Myocyte (in vitro differentiated cells): Measurements from ENCODE around the gene NR2F2. TPM values are rescaled to one million over a fixed set of nuclear protein-coding genes. Genes with fewer than 3 reads are reported as not detected.
"Not testable (repeated sequence)": the region's sequence is repeated elsewhere in the genome, so short reads cannot be mapped to it uniquely, and the experiment has no call there.

Experiments
- DNase-seq: peaks from one replicate; pipeline ENCODE4 v3.0.0-alpha.2; 2012; ENCODE audit warnings: low read depth
- microRNA counts: library from miRNA; unstranded; fragments of <30 nt; microRNA quantifications from one replicate; lab custom pipeline; 2016
- total RNA-seq: library from RNA; depleted of rRNA; stranded (reverse); fragments of >200 nt; gene quantifications from 2 replicates; pipeline ENCODE4 v1.2.3, GENCODE V29; 2014

NR2F2 gene
- total RNA-seq, 1 donor from 2014 or later: 8.7 TPM

DNA sequence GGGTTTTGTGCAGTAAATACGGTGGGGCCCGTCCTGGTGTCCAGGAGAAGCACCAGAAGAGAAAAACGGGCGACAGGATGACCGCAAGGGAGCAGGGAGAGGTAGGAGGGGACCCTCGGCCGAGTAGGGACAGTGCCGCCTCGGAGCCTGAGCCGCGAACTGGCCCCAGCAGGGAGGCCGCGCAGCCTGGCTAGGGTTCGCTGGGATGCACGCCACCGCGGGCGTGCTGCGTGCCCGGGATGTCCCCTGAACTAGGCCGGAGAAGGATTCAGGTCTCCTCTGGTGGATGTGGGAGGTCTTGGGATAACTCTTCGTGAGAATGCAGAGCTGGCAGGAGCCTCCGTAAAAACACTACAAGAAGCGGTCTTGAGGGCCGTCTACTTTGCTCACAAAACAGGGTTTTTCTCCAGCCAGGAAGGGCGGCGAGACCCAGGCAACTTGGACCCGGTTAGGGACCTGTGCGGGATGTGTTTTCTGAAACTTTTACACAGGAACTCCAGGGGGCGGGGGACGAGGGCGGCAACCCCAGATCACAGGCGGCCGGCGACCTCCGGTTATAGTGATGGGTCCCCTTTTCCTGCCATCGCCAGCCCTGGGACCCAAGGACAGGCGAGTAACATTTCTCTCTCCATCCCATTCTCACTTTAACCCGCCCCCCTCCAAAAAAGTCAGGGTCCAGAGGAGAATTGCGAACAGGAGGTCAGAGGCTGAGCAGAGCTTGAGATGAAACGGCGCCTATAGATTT lies 35.5 kb downstream of the NR2F2 start:
- DNase-seq: no peak

DNA sequence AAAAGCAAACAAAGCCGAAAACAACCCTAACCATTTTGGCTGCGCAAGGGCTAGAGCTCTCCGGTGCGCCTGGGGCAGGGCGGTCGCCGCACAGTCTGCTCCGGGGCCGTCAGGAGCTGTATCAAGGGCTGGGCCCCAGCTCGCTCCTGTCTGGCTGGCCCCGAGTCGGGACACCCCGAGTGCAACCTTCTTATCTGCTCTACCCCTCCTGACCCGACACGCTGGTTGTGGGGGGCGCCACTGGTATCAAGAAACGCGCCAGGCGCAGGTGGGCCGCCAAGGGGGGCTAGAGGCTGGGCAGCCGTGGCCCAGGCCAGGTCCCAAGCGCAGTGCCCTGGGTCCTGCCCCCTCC lies 36.0 kb downstream of the NR2F2 start:
- DNase-seq: no peak

DNA sequence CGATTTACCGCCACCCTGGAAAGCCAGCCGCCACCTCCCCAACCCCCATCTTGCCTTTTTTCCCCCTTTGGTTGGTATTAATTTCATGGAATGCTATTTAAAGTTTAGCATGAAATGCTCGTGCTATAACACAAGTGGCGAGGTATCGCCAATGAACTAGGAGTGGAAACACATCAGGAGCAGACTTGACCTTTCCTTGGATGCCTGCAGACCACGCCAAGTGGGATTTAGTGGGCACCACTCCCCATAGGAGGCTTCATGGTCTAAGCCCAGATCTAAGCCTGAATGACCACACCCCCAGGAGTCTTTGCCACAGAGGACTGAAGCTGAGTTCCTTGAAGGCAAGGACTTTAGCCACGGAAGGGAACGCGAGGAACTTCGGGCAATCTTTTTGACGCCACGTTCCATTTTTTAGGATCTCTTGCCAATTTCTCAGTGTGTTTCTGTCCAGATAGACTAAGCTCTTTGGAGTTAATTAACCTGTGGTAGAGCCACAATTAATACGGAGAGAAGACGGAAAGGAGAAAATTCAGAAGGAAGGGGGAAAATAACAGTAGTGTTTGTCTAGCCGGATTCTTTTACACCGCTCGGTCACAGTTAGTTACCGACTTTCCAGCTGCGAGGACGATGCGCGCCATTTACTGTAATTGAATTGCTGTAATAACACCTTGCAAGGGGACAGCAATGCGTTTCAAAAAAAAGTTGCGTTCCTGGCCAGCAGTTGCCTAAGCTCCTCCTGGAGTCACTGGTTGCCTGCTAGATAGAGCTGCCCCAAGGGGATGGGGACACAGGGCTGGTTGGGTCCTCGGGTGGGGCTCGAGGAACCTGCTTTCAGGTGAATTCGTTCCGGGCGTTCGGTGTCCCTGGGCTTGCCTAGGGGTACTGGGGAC lies 37.1 kb downstream of the NR2F2 start:
- DNase-seq: no peak

DNA sequence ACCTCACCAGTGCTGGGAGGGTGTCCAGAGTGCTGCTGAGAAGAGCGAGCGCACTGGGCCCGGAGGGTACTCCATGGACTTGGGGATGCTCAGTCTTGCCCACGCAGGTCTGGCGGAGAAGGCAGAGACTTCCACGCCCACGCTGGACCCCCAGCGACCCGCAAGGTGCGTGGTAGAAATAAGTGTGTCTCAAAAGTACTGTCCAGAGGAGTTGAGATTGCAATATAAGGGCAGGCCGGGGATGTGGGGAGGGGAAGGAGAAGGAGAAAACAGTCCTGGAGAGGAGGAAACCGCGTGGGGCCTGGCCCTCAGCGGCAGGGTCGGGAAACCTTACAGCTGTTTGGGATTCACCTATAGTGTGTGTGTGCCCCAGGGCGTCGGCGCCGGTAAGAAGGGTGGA lies 38.9 kb downstream of the NR2F2 start:
- DNase-seq: no peak

DNA sequence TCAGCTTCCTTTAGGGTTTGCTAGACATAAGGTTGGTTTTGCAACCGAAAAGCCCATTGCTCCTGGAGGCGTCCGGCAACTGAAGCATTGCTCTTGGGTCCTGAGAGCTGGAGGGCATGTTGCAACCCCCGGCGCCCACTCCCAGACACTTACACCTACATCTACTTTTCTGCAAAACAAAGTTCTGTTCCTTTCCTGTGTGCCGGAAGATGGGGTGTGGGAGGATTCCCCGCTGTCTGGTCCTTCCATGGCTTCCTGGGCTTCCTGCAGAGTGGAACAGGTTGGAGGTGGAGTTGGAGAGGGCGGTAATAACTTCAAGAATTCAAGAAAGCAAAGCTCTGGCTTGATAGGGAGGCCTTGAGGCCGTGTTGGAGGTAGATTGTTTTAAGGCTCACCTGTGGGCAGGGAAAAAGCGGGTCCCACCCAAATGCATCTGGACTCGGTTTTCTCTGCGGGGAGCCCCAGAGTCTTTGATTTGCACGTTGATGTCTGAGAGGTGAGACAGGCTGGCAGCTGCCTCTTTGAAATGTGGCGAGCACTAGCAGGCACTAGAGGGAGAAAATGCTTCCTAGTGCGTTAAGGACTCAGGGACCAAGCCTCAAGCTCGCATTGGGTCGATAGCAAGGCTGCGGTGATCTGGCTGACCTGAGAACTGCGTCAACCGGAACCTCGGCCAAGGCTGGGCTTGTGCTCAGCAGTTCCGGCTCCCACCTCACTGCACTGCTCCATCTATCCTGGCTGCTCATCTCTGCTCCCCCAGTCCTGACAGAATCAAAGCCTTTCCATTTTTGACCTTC lies 39.5 kb downstream of the NR2F2 start:
- no peak for DNase-seq

DNA sequence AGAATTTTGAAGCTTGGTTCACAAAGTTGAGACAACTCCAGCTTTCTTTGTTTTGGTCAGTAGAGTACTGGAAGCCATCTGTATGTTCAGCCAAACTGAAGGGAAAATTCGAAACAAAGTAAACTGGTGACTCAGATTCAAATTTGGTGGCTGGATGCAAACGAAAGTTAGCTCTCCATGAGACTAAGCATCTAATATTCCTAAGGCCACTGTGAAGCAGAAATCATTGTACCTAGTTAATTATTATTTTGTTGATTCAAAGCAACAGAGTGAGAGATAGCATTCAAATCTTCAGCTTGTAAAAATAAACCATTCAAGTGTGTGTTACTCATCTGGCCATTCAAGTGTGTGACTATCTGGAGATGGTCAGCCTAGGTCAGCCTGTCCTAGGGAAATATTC lies 42.1 kb downstream of the NR2F2 start:
- DNase-seq: no peak

DNA sequence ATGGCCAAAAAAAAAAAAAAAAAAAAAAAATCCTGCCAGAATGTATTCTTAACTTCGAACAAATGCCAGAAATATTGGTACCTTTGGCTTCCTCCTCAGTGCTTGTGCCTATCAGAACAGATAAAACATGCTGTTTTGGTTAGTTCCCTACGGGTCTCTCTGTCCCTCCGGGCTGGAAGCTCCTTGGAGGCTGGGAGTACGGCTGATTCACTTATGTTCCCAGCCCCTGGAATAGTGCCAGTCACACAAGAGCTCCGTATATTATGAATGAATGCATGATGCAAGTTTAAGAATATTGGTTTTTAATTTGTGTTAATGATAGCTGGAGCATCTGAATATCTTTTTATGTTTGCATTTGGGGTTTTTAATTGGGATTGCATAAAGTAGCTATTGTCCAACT lies 44.0 kb downstream of the NR2F2 start:
- DNase-seq: no peak

DNA sequence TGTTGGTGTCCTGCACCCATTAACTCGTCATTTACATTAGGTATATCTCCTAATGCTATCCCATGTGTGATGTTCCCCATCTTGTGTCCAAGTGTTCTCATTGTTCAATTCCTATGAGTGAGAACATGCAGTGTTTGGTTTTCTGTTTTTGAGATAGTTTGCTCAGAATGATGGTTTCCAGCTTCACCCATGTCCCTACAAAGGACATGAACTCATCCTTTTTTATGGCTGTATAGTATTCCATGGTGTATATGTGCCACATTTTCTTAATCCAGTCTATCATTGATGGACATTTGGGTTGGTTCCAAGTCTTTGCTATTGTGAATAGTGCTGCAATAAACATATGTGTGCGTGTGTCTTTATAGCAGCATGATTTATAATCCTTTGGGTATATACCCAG lies 49.1 kb downstream of the NR2F2 start:
- DNase-seq: not testable (repeated sequence)

DNA sequence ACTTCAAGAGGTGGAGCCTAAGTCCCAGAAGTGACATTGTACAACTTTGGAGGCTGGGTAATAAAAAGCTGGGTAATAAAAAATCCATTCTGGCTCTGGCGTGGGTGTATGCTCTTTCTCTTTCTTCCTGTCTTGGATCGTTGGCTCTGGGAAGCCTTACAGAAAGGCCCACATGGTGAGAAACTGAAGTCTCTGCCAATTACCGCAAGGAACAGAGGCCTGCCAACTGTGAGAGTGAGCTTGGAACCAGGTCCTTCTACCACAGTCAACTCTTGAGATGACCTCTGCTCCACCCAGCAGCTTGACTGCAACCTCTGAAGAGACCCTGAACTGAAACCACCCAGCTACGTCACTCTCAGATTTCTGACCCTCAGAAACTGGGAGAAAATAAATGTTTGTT lies 51.0 kb downstream of the NR2F2 start:
- DNase-seq: no peak

DNA sequence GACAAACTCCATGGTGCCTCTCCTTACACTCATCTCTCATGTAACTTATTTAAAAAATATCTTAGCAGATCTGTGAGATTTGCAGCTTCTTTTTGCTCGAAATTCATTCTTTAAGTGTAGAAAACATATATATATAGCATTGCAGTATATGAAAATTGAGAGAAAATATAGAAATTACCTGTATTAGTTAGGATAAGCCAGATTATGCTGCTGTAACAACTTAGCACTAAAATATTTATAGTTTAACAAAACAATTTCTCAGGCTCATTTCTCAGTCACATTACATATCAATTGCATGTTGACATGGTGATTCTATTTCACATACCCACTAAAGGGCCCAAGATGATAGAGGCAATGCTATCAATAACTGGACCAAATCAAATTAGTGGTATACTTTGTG lies 54.7 kb downstream of the NR2F2 start:
- no peak for DNase-seq

DNA sequence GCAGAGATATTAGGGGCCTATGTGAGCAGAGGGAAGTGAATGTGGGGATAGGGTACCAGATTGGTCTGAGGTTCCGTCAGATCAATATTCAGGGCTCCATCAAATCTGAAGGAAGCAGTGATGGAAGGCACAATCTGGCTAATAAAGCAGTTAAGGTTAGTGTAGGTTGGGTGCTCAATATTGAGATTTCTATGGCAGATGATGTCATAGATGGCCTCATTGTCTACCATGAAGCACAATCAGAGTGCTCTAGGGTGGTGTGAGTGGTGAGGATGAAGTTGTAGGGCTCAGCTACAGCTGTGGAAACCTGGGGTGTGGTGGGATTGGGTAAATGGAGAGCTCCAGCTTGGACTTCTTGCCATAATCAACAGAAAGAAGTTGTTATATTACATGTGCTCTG lies 58.2 kb downstream of the NR2F2 start:
- no peak for DNase-seq

MicroRNAs within 50 kb of the gene (microRNA counts, 767-probe panel; counts per million panel counts)
- microRNA hsa-miR-1469 (lab: Ali Mortazavi, UCI): not detected
